ENCODE data around the gene ISCA2.
A peak's percentile ranks its signal among the peaks of the same experiment; 100 is the strongest.

Gene ISCA2

DNA sequence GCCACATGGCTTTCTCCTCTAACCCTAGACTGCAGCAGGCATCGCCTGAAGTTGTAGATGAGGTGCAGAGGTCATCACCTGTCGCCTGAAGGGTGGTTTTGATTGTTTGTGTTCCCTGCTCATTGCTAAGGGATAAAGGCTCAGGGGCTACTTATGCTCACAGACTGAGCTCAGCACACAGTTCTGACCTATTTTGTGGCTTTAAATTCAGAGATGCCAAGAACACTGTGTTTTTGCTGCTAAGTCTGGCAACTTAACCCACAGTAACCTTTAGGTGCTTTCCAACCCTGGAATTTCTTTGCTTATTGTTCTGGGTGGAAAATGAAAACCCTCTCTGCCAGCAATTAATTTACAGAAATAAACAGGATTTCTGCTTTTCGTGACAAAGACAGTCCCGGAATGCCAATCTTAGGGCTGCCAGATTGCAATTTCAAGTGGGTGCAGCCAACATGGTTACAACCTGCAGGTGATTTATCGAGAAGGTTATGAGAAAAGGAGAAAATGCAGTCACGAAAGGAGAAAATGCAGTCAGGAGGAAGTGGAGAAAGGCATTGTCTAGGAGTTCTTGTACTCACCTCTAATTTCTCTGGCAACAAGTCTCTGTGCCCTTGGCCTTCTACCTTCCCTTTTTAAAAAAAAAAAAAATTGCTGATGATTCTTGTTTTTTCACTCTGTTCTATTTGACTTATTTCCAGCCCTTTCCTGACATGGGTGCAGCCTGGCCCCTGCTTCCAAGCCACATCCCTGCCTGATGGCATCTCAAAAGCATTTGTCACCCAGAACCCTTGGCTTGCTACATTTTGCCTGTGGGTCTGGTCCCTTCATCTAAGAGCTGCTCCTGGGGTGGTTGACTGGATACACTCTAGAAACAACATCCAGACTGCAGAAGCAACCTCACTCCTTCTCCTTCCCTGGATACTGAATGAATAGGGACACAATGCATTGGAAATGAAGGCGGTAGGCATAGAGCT is 23.7 kb upstream of the ISCA2 start:
- CTCF ChIA-PET, result no interaction called here
- POLR2A ChIA-PET (ENCODE audit: low non-redundant PET), result no interaction called here
- TF ChIP-seq, protein P1, sequence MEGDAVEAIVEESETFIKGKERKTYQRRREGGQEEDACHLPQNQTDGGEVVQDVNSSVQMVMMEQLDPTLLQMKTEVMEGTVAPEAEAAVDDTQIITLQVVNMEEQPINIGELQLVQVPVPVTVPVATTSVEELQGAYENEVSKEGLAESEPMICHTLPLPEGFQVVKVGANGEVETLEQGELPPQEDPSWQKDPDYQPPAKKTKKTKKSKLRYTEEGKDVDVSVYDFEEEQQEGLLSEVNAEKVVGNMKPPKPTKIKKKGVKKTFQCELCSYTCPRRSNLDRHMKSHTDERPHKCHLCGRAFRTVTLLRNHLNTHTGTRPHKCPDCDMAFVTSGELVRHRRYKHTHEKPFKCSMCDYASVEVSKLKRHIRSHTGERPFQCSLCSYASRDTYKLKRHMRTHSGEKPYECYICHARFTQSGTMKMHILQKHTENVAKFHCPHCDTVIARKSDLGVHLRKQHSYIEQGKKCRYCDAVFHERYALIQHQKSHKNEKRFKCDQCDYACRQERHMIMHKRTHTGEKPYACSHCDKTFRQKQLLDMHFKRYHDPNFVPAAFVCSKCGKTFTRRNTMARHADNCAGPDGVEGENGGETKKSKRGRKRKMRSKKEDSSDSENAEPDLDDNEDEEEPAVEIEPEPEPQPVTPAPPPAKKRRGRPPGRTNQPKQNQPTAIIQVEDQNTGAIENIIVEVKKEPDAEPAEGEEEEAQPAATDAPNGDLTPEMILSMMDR (conservative IDR thresholded peaks at IDR 0.05; ENCODE audit: low read depth), result no peak
- H3K27ac ChIP-seq, result no peak overlapping the region
- DNase-seq (ENCODE audit: low spot score), result no peak

DNA sequence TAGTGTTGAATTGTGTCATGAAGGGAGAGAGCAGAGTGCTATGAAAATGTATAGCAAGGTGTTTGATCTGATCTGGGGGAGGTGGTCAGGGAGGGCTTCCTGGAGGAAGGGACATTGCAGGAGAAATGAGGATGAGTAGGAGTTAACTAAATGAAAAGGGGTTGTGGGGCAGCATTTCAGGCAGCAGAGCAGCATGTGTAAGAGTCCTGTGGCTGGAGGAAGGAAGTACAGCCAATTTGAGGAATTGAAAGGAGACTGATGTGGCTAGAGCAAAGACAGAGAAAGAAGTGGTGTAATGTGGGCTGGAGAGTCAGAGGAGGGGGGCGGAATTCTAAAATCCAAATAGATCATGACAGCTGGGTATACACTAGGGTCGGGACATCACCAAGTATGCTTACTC is 21.0 kb upstream of the ISCA2 start:
- DNase-seq (ENCODE audit: low spot score), result no peak
- H3K27ac ChIP-seq, result no peak overlapping the region
- TF ChIP-seq, protein P1 (conservative IDR thresholded peaks at IDR 0.05; ENCODE audit: low read depth), result no peak
- POLR2A ChIA-PET (ENCODE audit: low non-redundant PET), result no interaction called here
- CTCF ChIA-PET, result interaction anchor here (0.6 kb wide), 1 partner anchor 221 kb away, joined by 3 read pairs; no protein-coding TSS in a partner anchor

GRCh38 chr14:74474376-74474775 is 19.2 kb upstream of the ISCA2 start:
- peak overlapping the region; percentile 23; the same call in 1 of the 2 replicates for H3K27ac ChIP-seq
- TF ChIP-seq, protein P1 (conservative IDR thresholded peaks at IDR 0.05; ENCODE audit: low read depth), result no peak
- POLR2A ChIA-PET (ENCODE audit: low non-redundant PET), result no interaction called here
- no peak for DNase-seq (ENCODE audit: low spot score)
- CTCF ChIA-PET, result interaction anchor here (0.7 kb wide), 1 partner anchor 1858 kb away, joined by 3 read pairs; no protein-coding TSS in a partner anchor

GRCh38 chr14:74475678-74476077 is 17.9 kb upstream of the ISCA2 start:
- POLR2A ChIA-PET (ENCODE audit: low non-redundant PET), result no interaction called here
- TF ChIP-seq, protein P1 (conservative IDR thresholded peaks at IDR 0.05; ENCODE audit: low read depth), result no peak
- DNase-seq (ENCODE audit: low spot score), result no peak
- no peak overlapping the region for H3K27ac ChIP-seq
- CTCF ChIA-PET, result interaction anchor here (0.6 kb wide), 1 partner anchor 374 kb away, joined by 3 read pairs; no protein-coding TSS in a partner anchor

- CTCF ChIA-PET, result no interaction called here
- TF ChIP-seq, protein P1 (conservative IDR thresholded peaks at IDR 0.05; ENCODE audit: low read depth), result no peak
- H3K27ac ChIP-seq, result peak overlapping the region; percentile 21; the same call in 1 of the 2 replicates
- POLR2A ChIA-PET (ENCODE audit: low non-redundant PET), result no interaction called here
- DNase-seq (ENCODE audit: low spot score), result no peak
Measured at GRCh38 chr14:74476107-74476506, 17.5 kb upstream of the ISCA2 start.

GRCh38 chr14:74476607-74477006 is 17.0 kb upstream of the ISCA2 start:
- DNase-seq (ENCODE audit: low spot score), result no peak
- ChIA-PET POLR2A (ENCODE audit: low non-redundant PET) (no interaction called here), CTCF (interaction anchor here (0.7 kb wide), 1 partner anchor 269 kb away, joined by 8 read pairs; no protein-coding TSS in a partner anchor)
- TF ChIP-seq, protein P1 (conservative IDR thresholded peaks at IDR 0.05; ENCODE audit: low read depth), result no peak
- 0 out of 2 replicates have a peak overlapping the region, but pooled peaks have one; percentile 21 for H3K27ac ChIP-seq

Data from RWPE1 (cell line).